ENCODE measurements around the gene KCNQ5. TPM values are rescaled to one million over a fixed set of nuclear protein-coding genes. Genes with fewer than 3 reads are reported as not detected.

The KCNQ5 gene
- total RNA-seq, 1 experiment from 2014 or later: not detected

DNA sequence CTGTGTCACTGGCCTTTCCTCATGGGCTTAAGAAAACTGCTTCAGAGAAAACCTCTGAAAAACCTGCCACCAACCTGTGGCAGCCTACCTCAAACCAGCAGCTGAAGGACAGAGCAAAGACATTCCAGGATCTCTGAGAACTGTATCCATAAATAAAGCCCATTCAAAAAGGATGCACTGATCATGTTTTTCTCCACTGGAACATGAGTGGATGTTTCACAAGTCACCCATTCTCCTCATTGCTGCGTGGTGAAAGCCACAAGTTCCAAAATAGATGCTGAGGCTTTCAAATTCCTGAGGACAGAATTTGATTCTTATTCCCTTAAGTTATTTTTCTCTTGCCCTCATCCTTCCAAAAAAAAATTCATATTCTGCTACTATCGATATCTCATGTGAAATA, 322.8 kb downstream of the KCNQ5 start:
- TF ChIP-seq EGR1 (IDR thresholded peaks at IDR 0.05; ENCODE audit: low read depth): no peak
- no peak for TF ChIP-seq EZH2phosphoT487 (IDR thresholded peaks at IDR 0.05; ENCODE audit: borderline replicate concordance)
- no peak for TF ChIP-seq TCF7L2 (IDR thresholded peaks at IDR 0.05; ENCODE audit: borderline replicate concordance, extremely low read depth, insufficient read depth, insufficient read length)
- no peak for TF ChIP-seq YY1 (IDR thresholded peaks at IDR 0.05; ENCODE audit: extremely low read depth, insufficient replicate concordance, low read depth, low read length)
- TF ChIP-seq, protein P1, sequence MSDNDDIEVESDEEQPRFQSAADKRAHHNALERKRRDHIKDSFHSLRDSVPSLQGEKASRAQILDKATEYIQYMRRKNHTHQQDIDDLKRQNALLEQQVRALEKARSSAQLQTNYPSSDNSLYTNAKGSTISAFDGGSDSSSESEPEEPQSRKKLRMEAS (IDR thresholded peaks at IDR 0.05): no peak
- no peak for TF ChIP-seq JUND (IDR thresholded peaks at IDR 0.05)
- no peak for TF ChIP-seq FOSL1 (IDR thresholded peaks at IDR 0.05; ENCODE audit: low read depth)
- TF ChIP-seq CBX3 (IDR thresholded peaks at IDR 0.05; ENCODE audit: low read depth): no peak
- no peak for TF ChIP-seq RAD21 (IDR thresholded peaks at IDR 0.05; ENCODE audit: low read depth)
- TF ChIP-seq, protein P2, sequence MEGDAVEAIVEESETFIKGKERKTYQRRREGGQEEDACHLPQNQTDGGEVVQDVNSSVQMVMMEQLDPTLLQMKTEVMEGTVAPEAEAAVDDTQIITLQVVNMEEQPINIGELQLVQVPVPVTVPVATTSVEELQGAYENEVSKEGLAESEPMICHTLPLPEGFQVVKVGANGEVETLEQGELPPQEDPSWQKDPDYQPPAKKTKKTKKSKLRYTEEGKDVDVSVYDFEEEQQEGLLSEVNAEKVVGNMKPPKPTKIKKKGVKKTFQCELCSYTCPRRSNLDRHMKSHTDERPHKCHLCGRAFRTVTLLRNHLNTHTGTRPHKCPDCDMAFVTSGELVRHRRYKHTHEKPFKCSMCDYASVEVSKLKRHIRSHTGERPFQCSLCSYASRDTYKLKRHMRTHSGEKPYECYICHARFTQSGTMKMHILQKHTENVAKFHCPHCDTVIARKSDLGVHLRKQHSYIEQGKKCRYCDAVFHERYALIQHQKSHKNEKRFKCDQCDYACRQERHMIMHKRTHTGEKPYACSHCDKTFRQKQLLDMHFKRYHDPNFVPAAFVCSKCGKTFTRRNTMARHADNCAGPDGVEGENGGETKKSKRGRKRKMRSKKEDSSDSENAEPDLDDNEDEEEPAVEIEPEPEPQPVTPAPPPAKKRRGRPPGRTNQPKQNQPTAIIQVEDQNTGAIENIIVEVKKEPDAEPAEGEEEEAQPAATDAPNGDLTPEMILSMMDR (IDR thresholded peaks at IDR 0.05 in 2 of 3, conservative IDR thresholded peaks at IDR 0.05 in 1 of 3; ENCODE audit: borderline replicate concordance in 1 of 3, insufficient read depth in 1 of 3, low read depth in 2 of 3, low read length in 2 of 3): no peak
- TF ChIP-seq ZFX (IDR thresholded peaks at IDR 0.05): no peak
- TF ChIP-seq ELF1 (IDR thresholded peaks at IDR 0.05; ENCODE audit: borderline replicate concordance, low read depth): no peak
- TF ChIP-seq POLR2AphosphoS5 (IDR thresholded peaks at IDR 0.05; ENCODE audit: low read depth, low read length): no peak
- no peak for TF ChIP-seq SP1 (IDR thresholded peaks at IDR 0.05; ENCODE audit: low read depth)
- TF ChIP-seq, protein P3, sequence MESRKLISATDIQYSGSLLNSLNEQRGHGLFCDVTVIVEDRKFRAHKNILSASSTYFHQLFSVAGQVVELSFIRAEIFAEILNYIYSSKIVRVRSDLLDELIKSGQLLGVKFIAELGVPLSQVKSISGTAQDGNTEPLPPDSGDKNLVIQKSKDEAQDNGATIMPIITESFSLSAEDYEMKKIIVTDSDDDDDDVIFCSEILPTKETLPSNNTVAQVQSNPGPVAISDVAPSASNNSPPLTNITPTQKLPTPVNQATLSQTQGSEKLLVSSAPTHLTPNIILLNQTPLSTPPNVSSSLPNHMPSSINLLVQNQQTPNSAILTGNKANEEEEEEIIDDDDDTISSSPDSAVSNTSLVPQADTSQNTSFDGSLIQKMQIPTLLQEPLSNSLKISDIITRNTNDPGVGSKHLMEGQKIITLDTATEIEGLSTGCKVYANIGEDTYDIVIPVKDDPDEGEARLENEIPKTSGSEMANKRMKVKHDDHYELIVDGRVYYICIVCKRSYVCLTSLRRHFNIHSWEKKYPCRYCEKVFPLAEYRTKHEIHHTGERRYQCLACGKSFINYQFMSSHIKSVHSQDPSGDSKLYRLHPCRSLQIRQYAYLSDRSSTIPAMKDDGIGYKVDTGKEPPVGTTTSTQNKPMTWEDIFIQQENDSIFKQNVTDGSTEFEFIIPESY (IDR thresholded peaks at IDR 0.05; ENCODE audit: extremely low read depth, insufficient replicate concordance, low read length): no peak
- H2AFZ ChIP-seq (ENCODE audit: low read depth, low read length, poor library complexity, severe bottlenecking): no peak overlapping the region
- ChIA-PET RAD21 (ENCODE audit: low non-redundant PET in 1 of 2, low total read pairs in 2 of 2, uncharacterized antibody in 2 of 2, unreplicated experiment in 2 of 2) (no interaction called here), POLR2A (no interaction called here), CTCF (no interaction called here)
- no peak overlapping the region for H3K27ac ChIP-seq (ENCODE audit: low read depth, low read length)
- H3K9me3 ChIP-seq (ENCODE audit: control insufficient read depth in 1 of 2, insufficient read depth in 1 of 2, low read depth in 1 of 2, low read length in 2 of 2): no peaks in the 10 kb centered on the region
- H3K4me1 ChIP-seq (ENCODE audit: control insufficient read depth in 1 of 2, insufficient read depth in 2 of 2, low read length in 2 of 2): no peaks in the 10 kb centered on the region
- H3K36me3 ChIP-seq (ENCODE audit: control insufficient read depth in 1 of 2, insufficient read depth in 2 of 2, low read length in 2 of 2): no peaks in the 10 kb centered on the region
- H3K9me2 ChIP-seq (ENCODE audit: insufficient read depth): no peaks in the 10 kb centered on the region
- H3K4me3 ChIP-seq (replicated peaks in 1 of 2; ENCODE audit: low read depth in 1 of 2, low read length in 2 of 2): no peak overlapping the region
- intact Hi-C loops (cut with micrococcal nuclease): no loop called here
- ATAC-seq (no peak), DNase-seq (ENCODE audit: low read depth, low spot score) (no peak)
- H3K27me3 ChIP-seq (ENCODE audit: insufficient read depth, low read length): peaks cover 34% of the 10 kb centered on the region
- H3K4me2 ChIP-seq (ENCODE audit: low read length): no peak overlapping the region
- BruUV-seq (replicated peaks): no TSS peak
- no peaks in the 10 kb centered on the region for H4K20me1 ChIP-seq (ENCODE audit: insufficient read depth)
- H3K79me2 ChIP-seq (ENCODE audit: insufficient read depth, low read length): no peaks in the 10 kb centered on the region
- no peak overlapping the region for H3K9ac ChIP-seq (ENCODE audit: low read length)

Measured in HCT116 (cell line).